ENCODE results near the gene VARS2.

VARS2 gene

DNA sequence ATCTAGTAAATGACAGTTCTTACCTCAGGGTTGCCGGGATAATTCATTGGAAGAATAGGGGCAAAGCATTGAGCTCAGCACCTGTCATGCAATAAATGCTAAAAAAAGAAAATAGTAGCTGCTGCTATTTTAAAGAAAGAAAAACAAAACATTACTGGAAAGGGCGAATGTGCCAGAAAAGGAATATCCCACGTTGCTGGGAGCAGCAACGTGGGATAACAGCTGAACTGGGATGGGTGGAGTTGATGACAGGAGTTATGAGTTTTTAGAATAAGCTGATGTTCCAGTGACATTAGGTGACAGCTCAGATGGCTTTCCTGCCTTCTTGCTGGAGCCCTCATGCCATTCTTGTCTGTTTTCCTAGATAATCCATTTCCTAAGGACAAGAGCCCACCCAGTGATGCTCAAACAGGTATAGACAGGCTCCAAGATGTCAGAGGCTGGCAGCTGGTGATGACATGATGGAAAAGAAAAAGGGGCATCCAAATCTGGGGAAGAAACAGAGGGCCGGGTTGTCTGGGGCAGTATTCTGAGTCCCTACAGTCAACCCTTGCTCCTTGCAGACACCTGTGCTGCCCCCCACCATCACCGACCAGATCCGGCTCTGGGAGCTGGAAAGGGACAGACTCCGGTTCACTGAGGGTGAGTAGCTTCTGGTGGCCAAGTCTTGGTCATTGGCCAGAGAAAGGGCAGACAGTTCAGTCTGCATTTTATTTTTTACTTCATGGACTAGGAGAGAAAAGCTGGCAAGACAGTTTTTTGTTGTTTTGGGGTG is 1.1 kb upstream of the VARS2 start:
- peak overlapping the region; percentile 73 to 91 for H3K27ac ChIP-seq
- DNase-seq (ENCODE audit: low spot score) = no peak

DNA sequence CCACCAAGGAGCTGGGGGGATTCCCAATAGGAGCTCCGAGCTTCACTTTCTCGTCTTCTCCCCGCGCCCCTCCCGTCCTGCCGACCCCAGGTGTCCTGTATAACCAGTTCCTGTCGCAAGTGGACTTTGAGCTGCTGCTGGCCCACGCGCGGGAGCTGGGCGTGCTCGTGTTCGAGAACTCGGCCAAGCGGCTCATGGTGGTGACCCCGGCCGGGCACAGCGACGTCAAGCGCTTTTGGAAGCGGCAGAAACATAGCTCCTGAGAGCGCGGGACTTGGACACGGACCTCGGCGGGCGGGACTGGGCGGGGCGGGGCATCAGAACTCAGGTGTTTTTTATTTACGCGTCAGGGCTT is 340 bp upstream of the VARS2 start:
- no peak for DNase-seq (ENCODE audit: low spot score)
- peak overlapping the region; percentile 73 to 91 for H3K27ac ChIP-seq
- TF ChIP-seq, protein P1, sequence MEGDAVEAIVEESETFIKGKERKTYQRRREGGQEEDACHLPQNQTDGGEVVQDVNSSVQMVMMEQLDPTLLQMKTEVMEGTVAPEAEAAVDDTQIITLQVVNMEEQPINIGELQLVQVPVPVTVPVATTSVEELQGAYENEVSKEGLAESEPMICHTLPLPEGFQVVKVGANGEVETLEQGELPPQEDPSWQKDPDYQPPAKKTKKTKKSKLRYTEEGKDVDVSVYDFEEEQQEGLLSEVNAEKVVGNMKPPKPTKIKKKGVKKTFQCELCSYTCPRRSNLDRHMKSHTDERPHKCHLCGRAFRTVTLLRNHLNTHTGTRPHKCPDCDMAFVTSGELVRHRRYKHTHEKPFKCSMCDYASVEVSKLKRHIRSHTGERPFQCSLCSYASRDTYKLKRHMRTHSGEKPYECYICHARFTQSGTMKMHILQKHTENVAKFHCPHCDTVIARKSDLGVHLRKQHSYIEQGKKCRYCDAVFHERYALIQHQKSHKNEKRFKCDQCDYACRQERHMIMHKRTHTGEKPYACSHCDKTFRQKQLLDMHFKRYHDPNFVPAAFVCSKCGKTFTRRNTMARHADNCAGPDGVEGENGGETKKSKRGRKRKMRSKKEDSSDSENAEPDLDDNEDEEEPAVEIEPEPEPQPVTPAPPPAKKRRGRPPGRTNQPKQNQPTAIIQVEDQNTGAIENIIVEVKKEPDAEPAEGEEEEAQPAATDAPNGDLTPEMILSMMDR (IDR thresholded peaks at IDR 0.05) = no peak

More for the DNA sequence above, 1.1 kb upstream of the VARS2 start:
- TF ChIP-seq, protein P1 (IDR thresholded peaks at IDR 0.05) = no peak
- no peak overlapping the region for H3K4me3 ChIP-seq

DNA sequence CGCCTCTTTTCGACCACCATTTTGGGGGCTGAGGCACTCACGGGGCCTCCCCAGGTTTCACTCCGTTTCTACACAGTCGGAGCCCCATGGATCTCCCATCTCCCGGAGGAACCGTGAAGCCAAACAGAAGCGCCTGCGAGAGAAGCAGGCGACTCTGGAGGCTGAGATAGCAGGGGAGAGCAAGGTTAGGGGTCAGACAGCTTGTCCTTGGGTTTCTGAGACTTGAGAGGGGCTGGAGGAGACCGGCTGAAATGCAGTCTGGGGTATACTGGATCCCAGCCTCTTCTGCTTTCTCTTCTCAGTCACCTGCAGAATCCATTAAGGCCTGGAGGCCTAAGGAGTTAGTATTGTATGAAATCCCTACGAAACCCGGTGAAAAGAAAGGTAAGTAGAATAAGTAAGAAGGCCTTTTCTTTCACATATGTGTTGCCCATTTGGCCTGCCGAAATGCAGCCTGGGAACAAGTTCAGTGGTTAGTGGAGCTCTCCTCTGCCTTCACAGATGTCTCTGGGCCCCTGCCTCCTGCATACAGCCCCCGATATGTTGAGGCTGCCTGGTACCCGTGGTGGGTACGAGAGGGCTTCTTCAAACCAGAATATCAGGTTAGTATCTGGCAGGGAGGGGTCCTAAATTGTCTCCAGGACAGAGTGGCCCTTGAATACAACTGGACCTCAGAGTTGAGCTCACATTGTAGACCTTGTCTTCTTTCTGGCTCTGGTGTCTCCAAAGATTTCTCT is 984 bp downstream of the VARS2 start:
- no peak for DNase-seq (ENCODE audit: low spot score)
- peak overlapping the region; percentile 73 to 91 for H3K27ac ChIP-seq
- H3K4me3 ChIP-seq = peak overlapping the region; percentile 73
- TF ChIP-seq, protein P1 (IDR thresholded peaks at IDR 0.05) = no peak

More for the DNA sequence above, 340 bp upstream of the VARS2 start:
- H3K4me3 ChIP-seq = peak overlapping the region; percentile 73

DNA sequence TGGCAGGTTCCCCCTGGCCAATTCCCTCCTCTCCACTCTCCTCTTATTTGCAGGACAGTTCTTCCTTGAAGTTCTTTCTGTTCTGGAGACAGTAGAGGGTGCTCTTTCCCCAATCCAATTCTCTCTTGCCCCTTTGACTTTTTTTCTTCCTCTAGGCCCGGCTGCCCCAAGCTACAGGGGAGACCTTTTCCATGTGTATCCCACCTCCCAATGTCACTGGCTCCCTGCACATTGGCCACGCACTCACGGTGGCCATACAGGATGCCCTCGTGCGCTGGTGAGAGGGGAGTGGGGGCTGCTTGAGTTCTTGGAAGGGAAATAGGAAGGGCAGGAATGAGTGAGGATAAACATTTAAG is 1.5 kb downstream of the VARS2 start:
- DNase-seq (ENCODE audit: low spot score) = no peak
- H3K4me3 ChIP-seq = peak overlapping the region; percentile 73
- peak overlapping the region in 1 of 2 donors; percentile 91 for H3K27ac ChIP-seq
- TF ChIP-seq, protein P1 (IDR thresholded peaks at IDR 0.05) = peak; percentile 47

DNA sequence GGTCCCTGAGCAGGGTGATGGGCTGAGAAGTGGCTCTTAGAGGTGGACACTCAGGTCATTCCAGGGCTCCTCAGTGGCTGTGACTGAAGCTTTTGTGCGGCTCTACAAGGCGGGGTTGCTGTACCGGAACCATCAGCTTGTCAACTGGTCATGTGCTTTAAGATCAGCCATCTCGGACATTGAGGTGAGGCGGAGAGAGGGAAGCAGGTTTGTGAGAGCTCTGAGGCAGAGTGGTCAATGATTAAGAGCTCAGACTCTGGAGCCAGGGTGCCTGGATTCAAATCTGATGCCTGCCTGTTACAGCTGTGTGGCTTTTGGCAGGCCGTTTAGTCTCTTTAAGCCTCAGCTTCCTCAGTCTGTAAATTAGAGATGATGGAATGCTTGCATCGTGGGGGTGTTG is 3.0 kb downstream of the VARS2 start:
- H3K4me3 ChIP-seq = no peak overlapping the region
- H3K27ac ChIP-seq = no peak overlapping the region
- TF ChIP-seq, protein P1 (IDR thresholded peaks at IDR 0.05) = no peak
- no peak for DNase-seq (ENCODE audit: low spot score)

DNA sequence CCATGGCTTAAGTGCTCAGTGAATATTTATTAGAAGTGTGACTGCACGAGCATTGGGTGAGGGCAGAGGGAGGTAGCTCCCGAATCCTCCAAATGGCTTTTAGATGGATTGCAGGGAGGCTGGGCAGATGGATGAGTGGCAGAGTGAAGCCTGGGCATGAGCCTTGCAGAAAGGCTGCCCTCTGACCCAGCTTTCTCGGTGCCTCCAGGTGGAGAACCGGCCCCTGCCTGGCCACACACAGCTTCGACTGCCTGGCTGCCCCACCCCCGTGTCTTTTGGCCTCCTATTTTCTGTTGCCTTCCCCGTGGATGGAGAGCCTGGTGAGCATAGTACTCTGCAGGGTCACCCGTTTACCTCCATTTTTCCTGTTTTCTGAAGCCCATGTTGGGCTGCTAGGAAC is 3.4 kb downstream of the VARS2 start:
- H3K27ac ChIP-seq = no peak overlapping the region
- no peak for DNase-seq (ENCODE audit: low spot score)
- H3K4me3 ChIP-seq = no peak overlapping the region
- TF ChIP-seq, protein P1 (IDR thresholded peaks at IDR 0.05) = no peak

DNA sequence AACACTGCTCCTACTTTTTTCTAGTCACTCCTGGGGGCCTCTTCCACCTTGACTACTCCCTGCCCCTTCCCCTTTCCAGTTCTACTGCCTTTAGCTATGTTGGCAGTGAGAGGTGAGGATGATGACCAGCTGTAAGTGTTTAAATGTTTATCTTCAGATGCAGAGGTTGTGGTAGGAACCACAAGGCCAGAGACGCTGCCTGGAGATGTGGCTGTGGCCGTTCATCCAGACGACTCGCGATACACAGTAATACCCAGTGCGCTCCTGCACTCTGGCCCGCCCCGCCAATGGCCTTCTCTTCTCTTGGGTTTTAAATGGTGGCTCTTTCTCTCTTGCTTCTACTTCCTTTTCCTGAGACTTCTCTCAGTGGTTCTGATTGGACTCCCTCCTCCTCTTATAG is 4.6 kb downstream of the VARS2 start:
- DNase-seq (ENCODE audit: low spot score) = no peak
- TF ChIP-seq, protein P1 (IDR thresholded peaks at IDR 0.05) = no peak

More for the DNA sequence above, 4.6 kb downstream of the VARS2 start:
- no peak overlapping the region for H3K27ac ChIP-seq
- no peak overlapping the region for H3K4me3 ChIP-seq
